GM18867 (cell line): Measurements from ENCODE around the gene MRPL40.

Experiments used
- ATAC-seq: cut with Tn5 transposase; IDR thresholded peaks from one replicate; pipeline ENCODE4 v1.9.1; 2021; ENCODE audit warnings: mild to moderate bottlenecking, moderate library complexity; ENCODE audit not compliant: unreplicated experiment

The MRPL40 gene

GRCh38 chr22:19456541-19456940, 24.2 kb downstream of the MRPL40 start:
- no peak for ATAC-seq

GRCh38 chr22:19457828-19458428, 25.6 kb downstream of the MRPL40 start:
- no peak for ATAC-seq

GRCh38 chr22:19460036-19460435, 27.7 kb downstream of the MRPL40 start:
- no peak for ATAC-seq

- ATAC-seq: no peak
These were observed 29.2 kb downstream of the MRPL40 start for GRCh38 chr22:19461506-19461905.

GRCh38 chr22:19463008-19463407, 30.7 kb downstream of the MRPL40 start:
- ATAC-seq: no peak

GRCh38 chr22:19463491-19464469, 31.4 kb downstream of the MRPL40 start:
- no peak for ATAC-seq

GRCh38 chr22:19464546-19464945, 32.2 kb downstream of the MRPL40 start:
- ATAC-seq: no peak

- no peak for ATAC-seq
These were observed 32.6 kb downstream of the MRPL40 start for GRCh38 chr22:19464975-19465374.

- ATAC-seq: no peak
These were observed 33.9 kb downstream of the MRPL40 start for GRCh38 chr22:19466126-19466716.

- no peak for ATAC-seq
These were observed 34.8 kb downstream of the MRPL40 start for GRCh38 chr22:19466848-19467752.

- no peak for ATAC-seq
These were observed 35.6 kb downstream of the MRPL40 start for GRCh38 chr22:19467912-19468311.

GRCh38 chr22:19469421-19469820, 37.1 kb downstream of the MRPL40 start:
- no peak for ATAC-seq

- no peak for ATAC-seq
These were observed 37.7 kb downstream of the MRPL40 start for GRCh38 chr22:19470010-19470409.

- ATAC-seq: no peak
These were observed 39.2 kb downstream of the MRPL40 start for GRCh38 chr22:19471572-19471971.

- no peak for ATAC-seq
These were observed 39.9 kb downstream of the MRPL40 start for GRCh38 chr22:19472233-19472632.

GRCh38 chr22:19473578-19473977, 41.2 kb downstream of the MRPL40 start:
- no peak for ATAC-seq

- no peak for ATAC-seq
These were observed 43.7 kb downstream of the MRPL40 start for GRCh38 chr22:19476023-19476422.

- no peak for ATAC-seq
These were observed 45.1 kb downstream of the MRPL40 start for GRCh38 chr22:19477321-19478044.

GRCh38 chr22:19478045-19478900, 45.9 kb downstream of the MRPL40 start:
- ATAC-seq: no peak
